IPS DF 19.7 (cell line): ENCODE measurements around the gene GPSM1.

Source experiments
- DNase-seq: peaks from one replicate; pipeline ENCODE4 v3.0.0-alpha.2; 2013; ENCODE audit warnings: low read depth, low spot score

The GPSM1 gene

GRCh38 chr9:136373300-136374182 lies 46.2 kb downstream of the GPSM1 start, which contains the start of gene CARD9:
CARD9 (minus strand) TSS chr9:136373669; CDS start chr9:136372078, 1,591 bp downstream.
- DNase-seq: no peak

GRCh38 chr9:136374183-136374575 lies 46.8 kb downstream of the GPSM1 start:
- DNase-seq: no peak

- no peak for DNase-seq
These were observed 47.8 kb downstream of the GPSM1 start for GRCh38 chr9:136375096-136375495.

GRCh38 chr9:136376457-136376856 lies 49.1 kb downstream of the GPSM1 start:
- no peak for DNase-seq

GRCh38 chr9:136377341-136378169 lies 50.2 kb downstream of the GPSM1 start:
- DNase-seq: no peak

- DNase-seq: no peak
These were observed 51.0 kb downstream of the GPSM1 start for GRCh38 chr9:136378170-136379002.

GRCh38 chr9:136379003-136379287 lies 51.6 kb downstream of the GPSM1 start:
- no peak for DNase-seq

- DNase-seq: no peak
These were observed 52.1 kb downstream of the GPSM1 start for GRCh38 chr9:136379401-136379800.

- DNase-seq: no peak
These were observed 52.6 kb downstream of the GPSM1 start for GRCh38 chr9:136379891-136380290.

GRCh38 chr9:136380381-136380780 lies 53.0 kb downstream of the GPSM1 start:
- no peak for DNase-seq

- no peak for DNase-seq
These were observed 54.0 kb downstream of the GPSM1 start for GRCh38 chr9:136381311-136381710.

- no peak for DNase-seq
These were observed 54.7 kb downstream of the GPSM1 start for GRCh38 chr9:136381966-136382513.

GRCh38 chr9:136383436-136383835 lies 56.1 kb downstream of the GPSM1 start:
- DNase-seq: no peak

- DNase-seq: no peak
These were observed 57.7 kb downstream of the GPSM1 start for GRCh38 chr9:136385015-136385414.

- DNase-seq: no peak
These were observed 58.7 kb downstream of the GPSM1 start for GRCh38 chr9:136386018-136386417.

GRCh38 chr9:136387217-136387616 lies 59.9 kb downstream of the GPSM1 start:
- no peak for DNase-seq

- DNase-seq: no peak
These were observed 62.1 kb downstream of the GPSM1 start for GRCh38 chr9:136389396-136389795.

GRCh38 chr9:136391737-136392537 lies 64.6 kb downstream of the GPSM1 start:
- no peak for DNase-seq

- no peak for DNase-seq
These were observed 65.5 kb downstream of the GPSM1 start for GRCh38 chr9:136392538-136393449.

GRCh38 chr9:136393531-136393930 lies 66.2 kb downstream of the GPSM1 start:
- no peak for DNase-seq
